COR-L47 (cell line): ENCODE measurements around the gene IGSF11.
"Not testable (repeated sequence)": the region's sequence is repeated elsewhere in the genome, so short reads cannot be mapped to it uniquely, and the experiment has no call there.

Experiments
- DNase-seq: peaks from one replicate; lab custom pipeline; 2025; lab: John Stamatoyannopoulos, UW

The IGSF11 gene, protein sequence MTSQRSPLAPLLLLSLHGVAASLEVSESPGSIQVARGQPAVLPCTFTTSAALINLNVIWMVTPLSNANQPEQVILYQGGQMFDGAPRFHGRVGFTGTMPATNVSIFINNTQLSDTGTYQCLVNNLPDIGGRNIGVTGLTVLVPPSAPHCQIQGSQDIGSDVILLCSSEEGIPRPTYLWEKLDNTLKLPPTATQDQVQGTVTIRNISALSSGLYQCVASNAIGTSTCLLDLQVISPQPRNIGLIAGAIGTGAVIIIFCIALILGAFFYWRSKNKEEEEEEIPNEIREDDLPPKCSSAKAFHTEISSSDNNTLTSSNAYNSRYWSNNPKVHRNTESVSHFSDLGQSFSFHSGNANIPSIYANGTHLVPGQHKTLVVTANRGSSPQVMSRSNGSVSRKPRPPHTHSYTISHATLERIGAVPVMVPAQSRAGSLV

DNA sequence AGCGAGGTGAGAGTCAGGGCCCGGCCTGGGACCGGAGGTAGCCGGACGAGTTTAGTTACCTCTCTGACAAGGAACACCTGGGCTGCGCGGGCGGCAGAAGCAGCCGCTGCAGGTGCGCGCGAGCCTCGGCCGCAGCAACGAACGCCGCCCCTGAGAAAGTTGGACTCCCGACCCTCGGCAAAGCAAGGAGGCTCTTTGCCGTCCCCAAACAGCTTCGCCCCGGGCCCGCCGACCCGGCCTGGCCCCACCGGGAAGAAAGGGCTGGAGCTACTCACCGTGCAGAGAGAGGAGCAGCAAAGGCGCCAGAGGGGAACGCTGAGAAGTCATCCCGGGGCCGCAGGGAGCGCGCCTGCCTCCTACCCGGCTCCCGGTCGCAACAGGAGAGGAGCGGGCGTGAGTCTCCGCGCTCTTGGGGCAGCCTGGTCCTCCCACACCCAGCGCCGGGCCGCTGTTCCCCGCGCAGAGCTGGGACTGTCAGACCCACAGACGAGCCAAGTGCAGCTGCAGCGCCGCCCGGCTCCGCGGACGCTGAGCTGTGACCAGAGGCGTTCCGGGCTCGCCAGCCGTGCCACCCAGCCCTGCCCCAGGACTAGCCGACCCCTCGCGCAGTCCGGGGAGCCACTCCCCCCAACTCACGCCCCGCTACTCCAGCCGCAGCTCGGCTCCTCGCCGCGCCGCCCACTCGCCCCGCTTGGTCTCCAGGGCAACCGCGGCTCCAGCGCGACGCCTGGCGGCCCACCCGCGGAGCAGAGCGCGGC is at the start of gene IGSF11:
TSS of gene IGSF11 (minus strand) at position 591 of the 758 bp plus-strand sequence. CDS start at position 327, 264 bp downstream.
- DNase-seq: peak; percentile 94

DNA sequence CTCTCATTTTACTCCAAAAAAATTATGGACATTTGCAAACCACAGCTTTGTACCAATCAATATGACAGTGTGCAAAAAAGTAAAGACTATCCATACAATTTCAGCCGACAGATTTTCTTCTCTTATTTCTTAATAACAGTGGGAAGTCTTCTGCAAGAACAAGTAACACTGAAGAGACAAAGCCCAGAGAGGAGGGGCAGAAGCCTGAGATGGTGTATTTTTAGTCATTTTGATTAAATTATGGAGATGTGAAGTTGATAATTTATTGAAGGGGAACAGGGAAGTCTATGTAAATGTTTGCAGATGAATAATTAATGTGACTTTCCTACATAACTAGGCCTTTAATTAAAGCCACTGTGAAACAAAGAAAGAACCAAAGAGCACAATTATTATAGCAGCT is 45.7 kb upstream of the IGSF11 start:
- DNase-seq: peak; percentile 15

DNA sequence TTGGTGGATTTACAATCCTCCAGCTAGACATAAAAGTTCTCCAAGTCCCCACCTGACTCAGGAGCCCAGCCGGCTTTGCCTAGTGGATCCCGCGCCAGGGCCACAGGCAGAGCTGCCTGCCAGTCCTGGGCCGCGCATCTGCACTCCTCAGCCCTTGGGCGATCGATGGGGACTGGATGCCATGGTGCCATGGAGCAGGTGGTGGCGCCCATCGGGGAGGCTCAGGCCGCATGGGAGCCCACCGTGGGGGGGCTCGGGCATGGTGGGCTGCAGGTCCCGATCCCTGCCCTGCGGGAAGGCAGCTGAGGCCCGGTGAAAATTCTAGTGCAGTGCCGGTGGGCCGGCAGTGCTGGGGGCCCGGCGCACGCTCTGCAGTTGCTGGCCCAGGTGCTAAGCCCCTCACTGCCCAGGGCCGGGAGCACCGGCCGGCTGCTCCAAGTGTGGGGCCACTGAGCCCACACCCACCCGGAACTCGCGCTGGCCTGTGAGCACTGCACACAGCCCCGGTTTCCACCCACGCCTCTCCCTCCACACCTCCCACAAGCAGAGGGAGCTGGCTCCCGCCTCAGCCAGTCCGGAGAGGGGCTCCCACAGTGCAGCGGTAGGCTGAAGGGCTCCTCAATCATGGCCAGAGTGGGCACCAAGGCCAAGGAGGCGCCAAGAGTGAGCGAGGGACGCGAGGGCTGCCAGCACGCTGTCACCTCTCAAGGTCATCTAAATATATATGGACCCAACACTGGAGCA is 38.8 kb upstream of the IGSF11 start:
- no peak for DNase-seq

DNA sequence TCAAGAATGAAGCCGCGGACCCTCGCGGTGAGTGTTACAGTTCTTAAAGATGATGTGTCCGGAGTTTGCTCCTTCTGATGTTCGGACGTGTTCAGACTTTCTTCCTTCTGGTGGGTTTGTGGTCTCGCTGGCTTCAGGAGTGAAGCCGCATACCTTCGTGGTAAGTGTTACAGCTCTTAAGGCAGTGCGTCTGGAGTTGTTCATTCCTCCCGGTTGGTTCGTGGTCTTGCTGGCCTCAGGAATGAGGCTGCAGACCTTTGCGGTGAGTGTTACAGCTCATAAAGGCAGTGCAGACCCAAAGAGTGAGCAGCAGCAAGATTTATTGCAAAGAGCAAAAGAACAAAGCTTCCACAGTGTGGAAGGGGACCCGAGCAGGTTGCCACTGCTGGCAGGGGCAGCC is 37.8 kb upstream of the IGSF11 start:
- not testable (repeated sequence) for DNase-seq

DNA sequence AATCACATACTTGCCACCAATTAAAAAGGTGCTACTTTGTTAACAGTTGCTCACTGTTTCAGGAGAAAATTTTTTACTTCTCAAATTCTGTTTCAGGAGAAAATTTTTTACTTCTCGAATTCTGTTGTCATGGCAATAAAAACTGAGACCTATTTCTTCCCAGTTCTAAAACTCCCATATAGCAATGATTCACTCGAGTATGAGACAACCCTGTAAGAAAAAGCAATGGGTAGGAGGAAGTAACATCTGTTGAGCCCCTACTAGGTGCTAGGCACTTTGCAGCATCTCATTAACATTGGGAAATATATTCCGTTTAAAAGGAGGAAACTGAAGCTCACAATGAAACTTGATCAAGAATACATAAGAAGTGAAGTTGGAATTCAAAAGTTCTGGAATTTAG is 35.1 kb upstream of the IGSF11 start:
- DNase-seq: no peak

DNA sequence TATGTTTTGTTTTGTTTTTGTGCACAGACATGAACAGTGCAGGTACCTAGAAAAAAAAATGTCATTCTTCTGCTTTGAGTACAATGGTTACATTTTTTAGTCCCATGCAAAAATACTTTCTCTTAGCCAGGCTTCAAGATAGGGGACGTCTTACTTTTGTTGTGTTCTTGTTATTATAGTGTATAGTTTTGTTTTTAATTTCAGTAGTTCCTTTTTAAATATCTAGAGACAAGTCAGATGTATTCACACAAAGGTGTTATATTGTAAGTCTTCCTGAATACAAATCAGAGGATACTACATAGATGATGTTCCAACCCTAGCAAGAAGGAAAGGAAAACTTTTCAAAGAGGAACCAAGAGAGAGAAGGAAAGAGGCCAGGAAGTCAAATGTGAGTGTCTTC is 28.8 kb upstream of the IGSF11 start:
- DNase-seq: no peak

DNA sequence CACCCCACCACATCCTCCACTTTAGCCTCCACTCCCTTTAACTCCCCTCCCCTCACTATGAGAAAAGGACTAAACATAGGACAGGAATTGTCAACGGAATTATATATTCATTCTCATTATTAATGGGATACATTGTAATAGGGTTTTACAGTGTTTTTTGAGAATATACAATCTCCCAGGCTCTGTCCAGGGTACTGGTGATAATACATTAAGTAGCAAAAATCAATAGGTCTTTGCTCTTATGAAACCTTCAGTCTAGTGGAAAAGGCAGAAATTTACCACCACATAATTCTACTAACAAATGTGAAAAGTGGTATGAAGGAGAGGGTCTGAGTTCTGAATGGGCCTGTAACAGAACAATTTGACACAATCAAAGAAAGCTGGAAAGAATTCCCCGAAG is 28.2 kb upstream of the IGSF11 start:
- DNase-seq: no peak

DNA sequence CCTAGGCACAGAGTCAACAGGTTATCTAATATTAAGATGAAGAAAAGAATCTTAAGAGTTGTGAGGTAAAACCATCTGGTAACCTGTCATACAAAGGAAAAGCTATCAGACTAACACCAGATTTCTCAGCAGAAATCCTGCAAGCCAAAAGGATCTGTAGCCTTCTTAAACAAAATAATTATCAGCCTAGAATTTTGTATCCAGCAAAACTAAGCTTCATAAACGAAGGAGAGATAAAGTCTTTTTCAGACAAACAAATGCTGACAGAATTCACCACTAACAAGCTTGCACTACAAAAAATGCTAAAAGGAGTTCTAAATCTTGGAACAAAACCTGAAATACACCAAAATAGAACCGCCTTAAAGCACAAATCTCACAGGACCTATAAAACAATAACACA is 9.9 kb upstream of the IGSF11 start:
- DNase-seq: no peak

DNA sequence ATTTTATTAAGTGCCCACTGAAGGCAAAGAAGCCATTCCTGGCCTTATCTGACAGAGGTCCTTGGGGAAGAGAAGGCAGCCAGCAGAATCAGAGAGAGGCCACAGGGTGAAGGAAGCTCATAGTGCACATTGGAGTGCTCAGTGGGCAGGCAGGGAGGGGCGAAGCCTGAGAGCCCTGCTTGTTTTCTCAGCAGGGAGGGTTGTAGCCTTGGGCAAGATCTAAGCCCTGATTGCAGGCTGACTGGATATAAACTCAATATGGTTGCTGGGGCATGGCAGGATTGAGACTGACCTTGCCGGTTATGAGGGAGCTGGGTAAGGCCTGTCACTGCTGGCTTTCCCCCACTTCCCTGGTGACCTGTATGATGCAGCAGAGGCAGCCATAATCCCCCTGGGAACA is 7.5 kb upstream of the IGSF11 start:
- DNase-seq: no peak

DNA sequence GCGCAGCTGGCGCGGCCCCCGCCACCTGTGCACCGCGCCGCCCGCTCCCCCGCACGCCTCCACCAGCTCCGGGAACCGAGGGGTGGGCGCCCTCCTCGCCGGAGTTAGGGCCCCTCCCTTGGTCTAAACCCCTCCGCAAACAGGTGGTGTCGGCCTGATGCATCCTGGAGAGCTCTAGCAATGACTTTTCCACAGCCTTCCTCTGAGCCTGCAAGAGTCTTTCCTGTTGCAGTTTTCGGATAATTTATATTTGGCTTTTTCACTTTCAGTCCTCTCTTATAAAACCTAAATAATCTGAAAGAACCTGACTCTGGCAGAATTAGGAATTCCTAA is 334 bp upstream of the IGSF11 start:
- no peak for DNase-seq

DNA sequence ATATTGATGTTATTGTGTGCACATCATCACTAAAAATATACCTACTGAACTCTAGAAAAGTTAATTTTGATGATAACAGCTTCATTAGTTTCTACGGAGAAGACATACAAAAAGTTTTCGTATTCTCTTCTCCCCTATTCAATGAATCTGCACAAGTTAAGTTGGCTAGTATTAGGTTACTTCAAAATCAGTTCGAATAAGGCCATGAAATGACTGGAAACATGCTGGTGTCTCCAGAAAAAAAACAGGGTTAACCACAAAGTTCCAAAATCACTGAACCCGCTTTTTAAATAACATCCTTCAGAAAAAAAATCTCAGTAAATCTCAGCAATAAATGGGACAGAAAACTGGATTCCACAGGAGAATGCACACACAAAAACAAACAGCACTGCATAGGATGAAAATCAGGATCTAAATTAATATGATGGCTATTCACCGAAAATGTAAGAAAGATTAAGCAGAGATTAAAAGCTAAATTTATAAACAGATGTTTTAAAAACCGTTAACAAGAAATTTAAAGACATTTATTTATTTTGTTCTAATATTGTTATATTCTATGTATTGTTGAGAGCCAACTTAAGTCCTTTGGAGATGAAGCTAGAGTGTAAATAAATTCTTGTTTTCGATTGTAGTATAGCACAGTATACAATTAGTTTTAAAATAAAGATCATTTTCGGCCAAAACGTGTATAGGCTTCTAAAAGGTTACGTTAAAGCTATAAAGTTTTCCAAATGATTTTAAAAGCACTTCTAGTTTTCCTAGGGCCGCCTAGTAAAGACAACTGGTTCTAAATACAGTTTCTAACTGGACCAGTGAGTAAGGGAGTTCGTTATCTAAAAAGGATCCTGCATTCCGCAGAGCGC is 1.0 kb downstream of the IGSF11 start:
- DNase-seq: no peak

DNA sequence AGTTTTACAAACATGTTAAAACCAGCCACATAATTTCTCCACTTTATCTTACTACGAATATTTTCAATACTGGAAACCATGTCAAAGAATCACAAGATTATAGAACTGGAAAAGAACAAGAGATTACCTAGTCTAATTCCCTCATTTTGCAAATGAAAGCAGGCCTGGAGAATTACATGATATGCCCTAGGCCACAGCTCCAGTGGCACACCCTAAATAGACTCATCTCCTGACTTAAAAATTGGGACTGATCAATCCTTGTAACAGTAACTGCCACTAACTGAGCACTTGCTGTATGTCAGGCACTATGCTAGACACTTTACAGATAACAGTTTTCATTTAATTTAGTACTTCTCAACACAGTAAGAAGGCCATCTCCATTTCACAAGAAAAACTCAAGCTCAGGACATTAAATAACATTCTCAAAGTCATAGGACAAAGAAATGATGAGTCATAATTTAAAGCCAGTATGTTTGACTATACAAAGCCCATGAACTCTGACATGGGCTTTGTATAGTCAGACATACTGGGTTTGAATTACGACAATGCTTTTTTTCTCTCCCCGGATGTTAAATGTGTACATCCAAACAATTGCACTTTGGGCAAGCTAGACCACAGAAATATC is 9.4 kb downstream of the IGSF11 start:
- DNase-seq: no peak

DNA sequence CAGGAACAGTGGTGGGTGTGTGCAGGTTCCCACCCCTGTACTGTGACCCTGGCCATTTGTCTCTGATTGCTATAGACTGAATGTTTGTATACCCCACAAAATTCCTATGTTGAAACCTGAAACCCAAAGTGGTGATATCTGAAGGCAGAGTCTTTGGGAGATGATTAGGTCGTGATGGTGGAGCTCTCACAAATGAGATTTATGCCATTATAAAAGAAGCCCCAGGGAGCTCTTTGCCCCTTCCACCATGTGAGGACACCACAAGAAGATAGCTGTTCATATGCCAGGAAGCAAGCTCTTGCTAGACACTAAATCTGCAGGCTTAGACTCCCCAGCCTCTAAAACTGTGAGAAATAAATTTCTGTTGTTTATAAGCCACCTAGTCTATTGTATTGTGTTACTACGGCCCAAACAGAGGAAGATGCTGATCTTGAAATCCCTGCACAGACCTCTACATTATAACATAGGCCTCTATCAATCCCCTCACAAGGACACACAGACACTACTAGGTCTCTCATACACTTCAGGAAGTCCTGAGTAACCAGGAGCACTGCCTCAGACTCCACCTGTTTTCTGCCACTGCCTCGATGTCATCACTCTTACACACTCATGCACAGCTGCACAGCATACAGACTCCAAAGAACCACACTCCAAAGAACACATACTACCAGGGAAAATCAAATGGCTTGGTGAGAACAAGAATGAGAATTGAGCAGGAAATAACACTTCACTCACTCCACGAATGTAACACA is 14.7 kb downstream of the IGSF11 start:
- DNase-seq: no peak

DNA sequence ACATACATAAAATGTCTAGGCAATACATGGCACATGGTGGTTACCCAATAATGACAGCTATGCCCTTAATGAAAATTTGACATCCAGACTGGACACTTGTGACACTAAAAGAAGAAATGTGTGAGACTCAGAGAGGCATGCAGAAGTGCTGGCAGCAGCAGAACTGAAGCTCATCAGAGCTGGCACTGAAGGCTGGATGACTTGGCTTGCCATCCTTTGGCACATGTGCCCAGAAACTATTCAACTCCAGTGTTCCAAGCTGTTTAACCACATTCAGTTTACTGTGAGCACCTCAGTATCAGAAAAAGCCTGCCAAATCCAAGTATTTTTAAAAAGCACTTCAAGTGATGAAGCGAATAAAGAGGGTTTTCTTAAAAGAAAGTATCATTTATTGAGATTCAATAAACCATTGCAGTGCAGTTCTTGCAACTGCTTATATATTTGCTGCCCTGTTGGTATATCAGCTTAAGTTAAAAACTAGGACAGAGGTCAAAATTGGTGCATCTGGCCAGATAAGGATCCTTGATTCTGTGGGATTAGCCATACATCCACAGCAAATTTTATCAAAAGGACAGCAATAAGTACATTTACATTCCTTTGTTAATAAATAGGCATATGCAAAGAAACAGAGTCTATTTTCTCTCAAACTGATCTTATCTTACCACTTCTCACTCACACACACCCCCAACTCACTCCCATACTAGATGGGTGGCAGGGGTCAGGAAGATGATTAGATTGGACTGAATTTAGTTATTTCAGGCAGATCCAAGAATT is 15.8 kb downstream of the IGSF11 start:
- no peak for DNase-seq

DNA sequence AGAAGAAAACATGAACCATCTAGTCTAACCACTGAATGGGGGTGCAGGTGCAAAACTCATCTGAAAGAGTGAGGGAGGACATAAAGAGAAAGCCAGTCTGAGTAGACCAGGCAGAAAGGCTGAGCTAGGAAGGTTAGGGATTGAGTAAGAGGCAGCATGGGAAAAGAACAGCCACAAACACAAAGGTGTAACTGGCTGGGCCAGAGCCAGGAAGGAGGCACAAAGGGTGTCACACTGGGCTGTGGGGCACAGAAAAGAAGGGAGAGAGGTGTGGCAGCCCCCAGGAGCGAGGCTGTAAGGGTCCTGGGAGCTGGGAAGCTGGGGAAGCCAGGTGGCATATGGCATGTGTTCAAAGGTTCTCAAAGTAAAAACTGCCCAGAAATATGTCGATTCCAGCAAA is 18.7 kb downstream of the IGSF11 start:
- DNase-seq: peak; percentile 71

DNA sequence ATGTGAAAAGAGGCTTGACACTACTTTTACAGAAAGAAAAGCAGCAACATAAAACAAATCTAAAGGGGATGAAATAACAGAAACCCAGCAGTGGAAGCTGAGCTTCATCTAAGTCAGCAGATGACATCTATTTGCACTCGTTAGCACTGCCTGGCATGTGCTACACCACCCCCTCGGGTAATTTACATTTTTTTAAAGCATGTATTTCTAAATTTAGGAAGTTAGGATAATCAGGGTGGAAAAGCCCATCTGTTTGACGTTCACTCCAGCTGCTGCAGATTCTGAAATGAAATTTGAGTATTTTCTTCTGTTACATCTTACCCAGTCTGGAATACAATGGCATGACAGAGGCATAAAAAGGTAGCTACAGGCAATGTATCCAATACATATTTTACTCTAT is 20.7 kb downstream of the IGSF11 start:
- no peak for DNase-seq

DNA sequence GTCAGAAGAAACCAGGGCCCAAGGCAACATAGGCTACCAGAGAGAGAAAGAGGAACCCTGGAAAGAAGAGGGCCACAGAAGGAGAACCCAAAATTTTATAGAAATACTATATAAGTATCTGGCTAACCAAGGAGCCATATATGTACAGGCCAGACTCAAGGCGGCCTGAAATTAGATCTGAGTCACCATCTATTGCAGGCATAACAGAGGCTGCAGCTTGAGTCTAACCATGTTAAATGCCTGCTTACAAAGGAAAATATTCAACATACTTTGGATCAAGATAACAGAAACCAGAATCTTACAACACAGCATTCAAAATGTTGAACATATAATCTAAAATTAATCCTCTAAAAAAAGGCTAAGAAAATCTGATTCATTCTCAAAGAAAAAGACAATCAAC is 23.1 kb downstream of the IGSF11 start:
- no peak for DNase-seq

DNA sequence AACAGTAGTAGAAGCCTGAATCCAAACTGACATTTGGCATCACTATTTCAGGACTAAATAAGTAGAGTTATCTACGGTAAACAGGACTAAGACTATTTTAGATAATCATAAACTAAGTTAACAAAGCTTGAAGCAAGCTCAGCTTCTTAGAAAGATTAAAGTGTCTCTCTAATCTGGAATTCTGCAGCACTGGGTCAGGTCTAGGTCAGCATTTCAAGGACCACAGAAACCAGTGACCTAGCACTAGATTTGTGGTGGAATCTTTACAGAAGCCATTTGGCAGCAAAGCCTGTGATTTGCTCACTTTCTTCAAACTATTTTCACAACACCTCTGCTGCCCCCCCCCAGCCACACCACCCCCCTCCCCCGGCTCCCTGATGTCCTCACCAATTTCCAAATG is 37.5 kb downstream of the IGSF11 start:
- no peak for DNase-seq

DNA sequence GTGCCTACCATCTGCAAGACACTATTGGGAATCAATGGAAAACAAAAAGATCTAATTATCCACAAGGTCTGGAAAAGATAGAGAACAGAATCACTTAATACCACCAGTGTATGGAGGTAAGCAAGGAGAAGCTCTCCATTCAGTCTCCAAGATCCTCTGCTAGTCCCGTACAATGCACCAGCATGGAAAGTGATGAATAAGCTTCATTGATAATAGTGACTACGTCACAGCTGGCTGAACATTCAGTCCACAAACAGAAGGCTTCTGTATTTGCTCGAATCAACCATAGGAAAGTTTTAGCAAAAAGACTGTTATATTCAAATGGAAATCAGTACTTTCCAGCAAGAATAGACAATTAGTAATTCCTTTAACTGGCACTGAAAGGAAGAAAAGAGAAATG is 42.9 kb downstream of the IGSF11 start:
- no peak for DNase-seq
